HEK293 (cell line): ENCODE data around the gene CCNB1IP1.

Experiments used
- HOXD13 ChIP-seq: sonication (generic); formaldehyde crosslinking; IDR thresholded peaks from 2 replicates; pipeline ENCODE4 v1.8.0; 2022; ENCODE audit warnings: missing genetic modification reagents, borderline replicate concordance
- KLF9 ChIP-seq: fragments of 450-650 bp; formaldehyde crosslinking; IDR thresholded peaks from 2 replicates; pipeline ENCODE4 v1.5.1; 2016; ENCODE audit warnings: missing biosample characterization, missing genetic modification characterization, low read depth
- MEIS1 ChIP-seq: sonication (generic); formaldehyde crosslinking; IDR thresholded peaks from 2 replicates; pipeline ENCODE4 v1.8.1; 2022; ENCODE audit warnings: missing genetic modification reagents, mild to moderate bottlenecking, borderline replicate concordance
- ZBTB20 ChIP-seq: fragments of 450-650 bp; formaldehyde crosslinking; IDR thresholded peaks from 2 replicates; pipeline ENCODE4 v1.5.1; 2016; ENCODE audit warnings: missing biosample characterization, missing genetic modification characterization
- ZFP3 ChIP-seq: fragments of 450-650 bp; formaldehyde crosslinking; IDR thresholded peaks from 2 replicates; pipeline ENCODE4 v1.5.1; 2016; ENCODE audit warnings: low read depth, missing biosample characterization, missing genetic modification characterization
- ZIC2 ChIP-seq: fragments of 450-650 bp; formaldehyde crosslinking; IDR thresholded peaks from 2 replicates; pipeline ENCODE4 v1.5.1; 2016; ENCODE audit warnings: missing biosample characterization, missing genetic modification characterization
- ZNF274 ChIP-seq, 2 experiments: fragments of 200-500 bp in 1 of 2; fragments of 450-650 bp in 1 of 2; sonication (Bioruptor generic) in 1 of 2; formaldehyde crosslinking in 1 of 2; IDR thresholded peaks; 2 replicates each; pipeline versions ENCODE4 v1.5.1 to v1.6.1; 2014 to 2016; ENCODE audit warnings: borderline replicate concordance in 1 of 2, inconsistent platforms in 1 of 2, low read length in 1 of 2, missing biosample characterization in 1 of 2, missing genetic modification characterization in 1 of 2
- ZNF335 ChIP-seq: fragments of 450-650 bp; formaldehyde crosslinking; conservative IDR thresholded peaks from 2 replicates; pipeline ENCODE4 v1.5.1; 2016; ENCODE audit warnings: missing biosample characterization, missing genetic modification characterization
- ZNF354C ChIP-seq: fragments of 450-650 bp; formaldehyde crosslinking; IDR thresholded peaks from 2 replicates; pipeline ENCODE4 v1.5.1; 2016; ENCODE audit warnings: missing biosample characterization, missing genetic modification characterization, low read depth, borderline replicate concordance
- ZNF416 ChIP-seq: fragments of 450-650 bp; formaldehyde crosslinking; IDR thresholded peaks from 2 replicates; pipeline ENCODE4 v1.5.1; 2016; ENCODE audit warnings: missing biosample characterization, missing genetic modification characterization
- ZNF426 ChIP-seq: fragments of 450-650 bp; formaldehyde crosslinking; IDR thresholded peaks from 2 replicates; pipeline ENCODE4 v1.5.1; 2017; ENCODE audit warnings: missing biosample characterization, missing genetic modification characterization, mild to moderate bottlenecking, inconsistent platforms, moderate library complexity
- ZNF514 ChIP-seq: fragments of 450-650 bp; formaldehyde crosslinking; IDR thresholded peaks from 2 replicates; pipeline ENCODE4 v1.5.1; 2016; ENCODE audit warnings: missing biosample characterization, missing genetic modification characterization
- ZNF560 ChIP-seq: fragments of 450-650 bp; formaldehyde crosslinking; IDR thresholded peaks from 2 replicates; pipeline ENCODE4 v1.5.1; 2017; ENCODE audit warnings: missing biosample characterization, missing genetic modification characterization, borderline replicate concordance
- ZNF561 ChIP-seq: fragments of 450-650 bp; IDR thresholded peaks from 2 replicates; pipeline ENCODE4 v1.5.1; 2018; ENCODE audit warnings: missing biosample characterization, missing genetic modification characterization, borderline replicate concordance
- ZNF571 ChIP-seq: fragments of 450-650 bp; formaldehyde crosslinking; IDR thresholded peaks from 2 replicates; pipeline ENCODE4 v1.5.0; 2017; ENCODE audit warnings: missing biosample characterization, missing genetic modification characterization
- ZNF664 ChIP-seq: fragments of 450-650 bp; formaldehyde crosslinking; IDR thresholded peaks from 2 replicates; pipeline ENCODE4 v1.5.1; 2016; ENCODE audit warnings: missing biosample characterization, missing genetic modification characterization
- ZNF792 ChIP-seq: fragments of 450-650 bp; formaldehyde crosslinking; IDR thresholded peaks from 2 replicates; pipeline ENCODE4 v1.5.1; 2016; ENCODE audit warnings: missing biosample characterization, missing genetic modification characterization
- ZXDB ChIP-seq: fragments of 450-650 bp; formaldehyde crosslinking; IDR thresholded peaks from 2 replicates; pipeline ENCODE4 v1.5.1; 2016; ENCODE audit warnings: missing biosample characterization, missing genetic modification characterization
- TF ChIP-seq, protein P1 (sequence below): fragments of 450-650 bp; formaldehyde crosslinking; IDR thresholded peaks from 2 replicates; pipeline ENCODE4 v1.5.1; 2016; ENCODE audit warnings: missing biosample characterization, missing genetic modification characterization
- TF ChIP-seq, protein P2 (sequence below): fragments of 450-650 bp; formaldehyde crosslinking; IDR thresholded peaks from 2 replicates; pipeline ENCODE4 v1.5.1; 2016; ENCODE audit warnings: missing biosample characterization, missing genetic modification characterization, borderline replicate concordance
- TF ChIP-seq, protein P3 (sequence below): fragments of 450-650 bp; formaldehyde crosslinking; IDR thresholded peaks from 2 replicates; pipeline ENCODE4 v1.5.1; 2016; ENCODE audit warnings: missing biosample characterization, missing genetic modification characterization
- TF ChIP-seq, protein P4 (sequence below): fragments of 450-650 bp; formaldehyde crosslinking; IDR thresholded peaks from 2 replicates; pipeline ENCODE4 v1.5.1; 2016; ENCODE audit warnings: missing biosample characterization, missing genetic modification characterization, borderline replicate concordance
- TF ChIP-seq, protein P5 (sequence below): fragments of 450-650 bp; formaldehyde crosslinking; IDR thresholded peaks from 2 replicates; pipeline ENCODE4 v1.5.1; 2016; ENCODE audit warnings: missing biosample characterization, missing genetic modification characterization
- TF ChIP-seq, protein P6 (sequence below): fragments of 450-650 bp; formaldehyde crosslinking; IDR thresholded peaks from 2 replicates; pipeline ENCODE4 v1.5.1; 2016; ENCODE audit warnings: missing biosample characterization, missing genetic modification characterization
- TF ChIP-seq, protein P7 (sequence below): fragments of 450-650 bp; IDR thresholded peaks from 2 replicates; pipeline ENCODE4 v1.5.1; 2018; ENCODE audit warnings: missing biosample characterization, missing genetic modification characterization
- TF ChIP-seq, protein P8 (sequence below): fragments of 450-650 bp; formaldehyde crosslinking; IDR thresholded peaks from 2 replicates; pipeline ENCODE4 v1.5.1; 2016; ENCODE audit warnings: missing biosample characterization, missing genetic modification characterization

The CCNB1IP1 gene

DNA sequence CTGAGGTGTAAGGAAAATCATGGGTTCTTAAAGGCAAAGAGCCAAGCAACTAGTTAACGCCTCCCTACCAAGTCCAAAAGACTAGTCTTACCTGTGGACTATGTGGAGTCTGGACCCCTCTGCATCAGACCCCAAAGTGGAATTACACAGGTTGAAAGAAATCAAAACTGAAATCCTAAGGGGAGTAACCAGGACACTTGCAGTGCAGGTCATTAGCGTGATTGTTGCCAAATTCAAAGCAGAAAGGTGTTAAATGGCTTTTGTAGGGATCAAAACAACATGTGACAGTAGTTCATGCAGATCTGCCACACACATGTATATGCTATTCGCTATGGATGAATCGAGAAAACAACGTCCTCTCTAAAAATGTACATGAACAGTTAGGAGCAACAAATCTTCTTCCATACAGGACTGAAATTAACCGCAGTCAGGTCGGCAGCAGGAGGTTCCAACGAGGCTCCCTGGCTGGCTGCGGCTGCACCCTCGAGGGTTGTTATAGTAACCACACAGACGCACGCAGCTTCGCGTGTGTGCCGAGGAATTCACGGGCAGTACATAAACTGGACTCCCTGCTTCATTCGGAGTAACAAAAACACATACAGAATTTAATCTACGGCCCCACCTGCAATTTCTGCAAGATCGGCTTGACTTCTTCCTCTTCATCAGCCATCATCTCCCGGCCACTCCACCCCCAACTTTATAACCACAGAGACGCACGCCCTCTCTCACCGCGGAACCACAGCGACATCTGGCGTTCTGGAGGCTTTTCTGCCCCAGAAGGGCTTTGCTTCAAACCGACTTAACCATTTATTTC, 27.6 kb downstream of the CCNB1IP1 start, which contains the start of gene TTC5 (continued):
- TF ChIP-seq, protein P1, sequence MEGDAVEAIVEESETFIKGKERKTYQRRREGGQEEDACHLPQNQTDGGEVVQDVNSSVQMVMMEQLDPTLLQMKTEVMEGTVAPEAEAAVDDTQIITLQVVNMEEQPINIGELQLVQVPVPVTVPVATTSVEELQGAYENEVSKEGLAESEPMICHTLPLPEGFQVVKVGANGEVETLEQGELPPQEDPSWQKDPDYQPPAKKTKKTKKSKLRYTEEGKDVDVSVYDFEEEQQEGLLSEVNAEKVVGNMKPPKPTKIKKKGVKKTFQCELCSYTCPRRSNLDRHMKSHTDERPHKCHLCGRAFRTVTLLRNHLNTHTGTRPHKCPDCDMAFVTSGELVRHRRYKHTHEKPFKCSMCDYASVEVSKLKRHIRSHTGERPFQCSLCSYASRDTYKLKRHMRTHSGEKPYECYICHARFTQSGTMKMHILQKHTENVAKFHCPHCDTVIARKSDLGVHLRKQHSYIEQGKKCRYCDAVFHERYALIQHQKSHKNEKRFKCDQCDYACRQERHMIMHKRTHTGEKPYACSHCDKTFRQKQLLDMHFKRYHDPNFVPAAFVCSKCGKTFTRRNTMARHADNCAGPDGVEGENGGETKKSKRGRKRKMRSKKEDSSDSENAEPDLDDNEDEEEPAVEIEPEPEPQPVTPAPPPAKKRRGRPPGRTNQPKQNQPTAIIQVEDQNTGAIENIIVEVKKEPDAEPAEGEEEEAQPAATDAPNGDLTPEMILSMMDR (tag by site-specific recombination), result peak; percentile 94
- TF ChIP-seq KLF9 (tag by site-specific recombination) (0 out of 2 replicates have a peak, but pooled peaks have one; percentile 23), ZNF426 (no peak), ZNF560 (tag by site-specific recombination) (no peak), ZNF571 (tag by site-specific recombination) (no peak), ZNF416 (no peak), ZIC2 (tag by site-specific recombination) (no peak; the same call in 1 of the 2 replicates), ZNF792 (tag by site-specific recombination) (no peak), ZXDB (tag by site-specific recombination) (peak; percentile 86), HOXD13 (CRISPR knock-in tag) (no peak), MEIS1 (no peak), ZNF514 (no peak), ZFP3 (tag by site-specific recombination) (no peak), ZNF354C (no peak), ZNF664 (tag by site-specific recombination) (no peak), ZNF274 (IDR thresholded peaks at IDR 0.05; ENCODE audit: low read length) (no peak), ZNF274 (tag by site-specific recombination; IDR thresholded peaks at IDR 0.05; ENCODE audit: borderline replicate concordance) (no peak), ZBTB20 (tag by site-specific recombination) (peak; percentile 35; the same call in 1 of the 2 replicates), ZNF561 (tag by site-specific recombination) (0 out of 2 replicates have a peak, but pooled peaks have one; percentile 44), ZNF335 (tag by site-specific recombination) (peak; percentile 78)
- TF ChIP-seq, protein P2, sequence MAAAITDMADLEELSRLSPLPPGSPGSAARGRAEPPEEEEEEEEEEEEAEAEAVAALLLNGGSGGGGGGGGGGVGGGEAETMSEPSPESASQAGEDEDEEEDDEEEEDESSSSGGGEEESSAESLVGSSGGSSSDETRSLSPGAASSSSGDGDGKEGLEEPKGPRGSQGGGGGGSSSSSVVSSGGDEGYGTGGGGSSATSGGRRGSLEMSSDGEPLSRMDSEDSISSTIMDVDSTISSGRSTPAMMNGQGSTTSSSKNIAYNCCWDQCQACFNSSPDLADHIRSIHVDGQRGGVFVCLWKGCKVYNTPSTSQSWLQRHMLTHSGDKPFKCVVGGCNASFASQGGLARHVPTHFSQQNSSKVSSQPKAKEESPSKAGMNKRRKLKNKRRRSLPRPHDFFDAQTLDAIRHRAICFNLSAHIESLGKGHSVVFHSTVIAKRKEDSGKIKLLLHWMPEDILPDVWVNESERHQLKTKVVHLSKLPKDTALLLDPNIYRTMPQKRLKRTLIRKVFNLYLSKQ (tag by site-specific recombination), result no peak
- TF ChIP-seq, protein P3, sequence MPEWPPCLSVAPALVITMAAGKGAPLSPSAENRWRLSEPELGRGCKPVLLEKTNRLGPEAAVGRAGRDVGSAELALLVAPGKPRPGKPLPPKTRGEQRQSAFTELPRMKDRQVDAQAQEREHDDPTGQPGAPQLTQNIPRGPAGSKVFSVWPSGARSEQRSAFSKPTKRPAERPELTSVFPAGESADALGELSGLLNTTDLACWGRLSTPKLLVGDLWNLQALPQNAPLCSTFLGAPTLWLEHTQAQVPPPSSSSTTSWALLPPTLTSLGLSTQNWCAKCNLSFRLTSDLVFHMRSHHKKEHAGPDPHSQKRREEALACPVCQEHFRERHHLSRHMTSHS (tag by site-specific recombination), result no peak
- TF ChIP-seq, protein P4, sequence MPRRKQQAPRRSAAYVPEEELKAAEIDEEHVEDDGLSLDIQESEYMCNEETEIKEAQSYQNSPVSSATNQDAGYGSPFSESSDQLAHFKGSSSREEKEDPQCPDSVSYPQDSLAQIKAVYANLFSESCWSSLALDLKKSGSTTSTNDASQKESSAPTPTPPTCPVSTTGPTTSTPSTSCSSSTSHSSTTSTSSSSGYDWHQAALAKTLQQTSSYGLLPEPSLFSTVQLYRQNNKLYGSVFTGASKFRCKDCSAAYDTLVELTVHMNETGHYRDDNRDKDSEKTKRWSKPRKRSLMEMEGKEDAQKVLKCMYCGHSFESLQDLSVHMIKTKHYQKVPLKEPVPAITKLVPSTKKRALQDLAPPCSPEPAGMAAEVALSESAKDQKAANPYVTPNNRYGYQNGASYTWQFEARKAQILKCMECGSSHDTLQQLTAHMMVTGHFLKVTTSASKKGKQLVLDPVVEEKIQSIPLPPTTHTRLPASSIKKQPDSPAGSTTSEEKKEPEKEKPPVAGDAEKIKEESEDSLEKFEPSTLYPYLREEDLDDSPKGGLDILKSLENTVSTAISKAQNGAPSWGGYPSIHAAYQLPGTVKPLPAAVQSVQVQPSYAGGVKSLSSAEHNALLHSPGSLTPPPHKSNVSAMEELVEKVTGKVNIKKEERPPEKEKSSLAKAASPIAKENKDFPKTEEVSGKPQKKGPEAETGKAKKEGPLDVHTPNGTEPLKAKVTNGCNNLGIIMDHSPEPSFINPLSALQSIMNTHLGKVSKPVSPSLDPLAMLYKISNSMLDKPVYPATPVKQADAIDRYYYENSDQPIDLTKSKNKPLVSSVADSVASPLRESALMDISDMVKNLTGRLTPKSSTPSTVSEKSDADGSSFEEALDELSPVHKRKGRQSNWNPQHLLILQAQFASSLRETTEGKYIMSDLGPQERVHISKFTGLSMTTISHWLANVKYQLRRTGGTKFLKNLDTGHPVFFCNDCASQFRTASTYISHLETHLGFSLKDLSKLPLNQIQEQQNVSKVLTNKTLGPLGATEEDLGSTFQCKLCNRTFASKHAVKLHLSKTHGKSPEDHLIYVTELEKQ, result no peak
- TF ChIP-seq, protein P5, sequence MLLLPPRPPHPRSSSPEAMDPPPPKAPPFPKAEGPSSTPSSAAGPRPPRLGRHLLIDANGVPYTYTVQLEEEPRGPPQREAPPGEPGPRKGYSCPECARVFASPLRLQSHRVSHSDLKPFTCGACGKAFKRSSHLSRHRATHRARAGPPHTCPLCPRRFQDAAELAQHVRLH (tag by site-specific recombination), result no peak
- TF ChIP-seq, protein P6, sequence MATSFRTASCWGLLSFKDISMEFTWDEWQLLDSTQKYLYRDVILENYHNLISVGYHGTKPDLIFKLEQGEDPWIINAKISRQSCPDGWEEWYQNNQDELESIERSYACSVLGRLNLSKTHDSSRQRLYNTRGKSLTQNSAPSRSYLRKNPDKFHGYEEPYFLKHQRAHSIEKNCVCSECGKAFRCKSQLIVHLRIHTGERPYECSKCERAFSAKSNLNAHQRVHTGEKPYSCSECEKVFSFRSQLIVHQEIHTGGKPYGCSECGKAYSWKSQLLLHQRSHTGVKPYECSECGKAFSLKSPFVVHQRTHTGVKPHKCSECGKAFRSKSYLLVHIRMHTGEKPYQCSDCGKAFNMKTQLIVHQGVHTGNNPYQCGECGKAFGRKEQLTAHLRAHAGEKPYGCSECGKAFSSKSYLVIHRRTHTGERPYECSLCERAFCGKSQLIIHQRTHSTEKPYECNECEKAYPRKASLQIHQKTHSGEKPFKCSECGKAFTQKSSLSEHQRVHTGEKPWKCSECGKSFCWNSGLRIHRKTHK (tag by site-specific recombination), result no peak
- TF ChIP-seq, protein P7, sequence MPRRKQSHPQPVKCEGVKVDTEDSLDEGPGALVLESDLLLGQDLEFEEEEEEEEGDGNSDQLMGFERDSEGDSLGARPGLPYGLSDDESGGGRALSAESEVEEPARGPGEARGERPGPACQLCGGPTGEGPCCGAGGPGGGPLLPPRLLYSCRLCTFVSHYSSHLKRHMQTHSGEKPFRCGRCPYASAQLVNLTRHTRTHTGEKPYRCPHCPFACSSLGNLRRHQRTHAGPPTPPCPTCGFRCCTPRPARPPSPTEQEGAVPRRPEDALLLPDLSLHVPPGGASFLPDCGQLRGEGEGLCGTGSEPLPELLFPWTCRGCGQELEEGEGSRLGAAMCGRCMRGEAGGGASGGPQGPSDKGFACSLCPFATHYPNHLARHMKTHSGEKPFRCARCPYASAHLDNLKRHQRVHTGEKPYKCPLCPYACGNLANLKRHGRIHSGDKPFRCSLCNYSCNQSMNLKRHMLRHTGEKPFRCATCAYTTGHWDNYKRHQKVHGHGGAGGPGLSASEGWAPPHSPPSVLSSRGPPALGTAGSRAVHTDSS (tag by site-specific recombination), result peak; percentile 97
- TF ChIP-seq, protein P8, sequence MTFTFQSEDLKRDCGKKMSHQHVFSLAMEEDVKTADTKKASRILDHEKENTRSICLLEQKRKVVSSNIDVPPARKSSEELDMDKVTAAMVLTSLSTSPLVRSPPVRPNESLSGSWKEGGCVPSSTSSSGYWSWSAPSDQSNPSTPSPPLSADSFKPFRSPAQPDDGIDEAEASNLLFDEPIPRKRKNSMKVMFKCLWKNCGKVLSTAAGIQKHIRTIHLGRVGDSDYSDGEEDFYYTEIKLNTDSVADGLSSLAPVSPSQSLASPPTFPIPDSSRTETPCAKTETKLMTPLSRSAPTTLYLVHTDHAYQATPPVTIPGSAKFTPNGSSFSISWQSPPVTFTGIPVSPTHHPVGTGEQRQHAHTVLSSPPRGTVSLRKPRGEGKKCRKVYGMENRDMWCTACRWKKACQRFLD, result no peak
